Naive thymus-derived CD8-positive, alpha-beta T cell (primary cell): ENCODE data around the gene LMX1A. TPM values are rescaled to one million over a fixed set of nuclear protein-coding genes. Genes with fewer than 3 reads are reported as not detected.

Source experiments
- ATAC-seq, 2 donors: fragments of 150-1000 bp; cut with Tn5 transposase in 1 of 2; sonication (Bioruptor Pico), chemical (Tn5 transposase) in 1 of 2; 1 replicate in 1 of 2; 2 replicates in 1 of 2; pipeline ENCODE4 v1.10.0; 2021; ENCODE audit warnings: mild to moderate bottlenecking in 2 of 2, moderate library complexity in 2 of 2
- POLR2A ChIA-PET: fragments of 350-600 bp; sonication (Branson Sonifier 250); formaldehyde crosslinking; loops from one replicate; lab custom pipeline; 2021; ENCODE audit warnings: antibody characterized with exemption; lab: Charles Lee
- DNase-seq, 10 donors: peaks; one replicate each; pipeline versions ENCODE4 v3.0.0 to v3.0.0-alpha.2; 2020 to 2022
- H3K27ac Mint-ChIP-seq, 10 donors: one replicate each; pipeline ENCODE4 v1.8.0; 2020 to 2022; ENCODE audit warnings: mild to moderate bottlenecking in 10 of 10, mixed read lengths in 10 of 10, moderate library complexity in 4 of 10, inconsistent platforms in 1 of 10
- H3K27me3 Mint-ChIP-seq, 5 donors: one replicate each; pipeline ENCODE4 v1.8.0; 2021 to 2022; ENCODE audit warnings: mixed read lengths in 5 of 5
- H3K36me3 Mint-ChIP-seq, 3 donors: one replicate each; pipeline ENCODE4 v1.8.0; 2020 to 2022; ENCODE audit warnings: mixed read lengths in 3 of 3, mild to moderate bottlenecking in 2 of 3, inconsistent platforms in 1 of 3
- H3K4me1 Mint-ChIP-seq, 4 donors: one replicate each; pipeline ENCODE4 v1.8.0; 2021 to 2022; ENCODE audit warnings: mixed read lengths in 4 of 4
- H3K4me3 Mint-ChIP-seq, 10 donors: one replicate each; pipeline ENCODE4 v1.8.0; 2020 to 2022; ENCODE audit warnings: mild to moderate bottlenecking in 10 of 10, mixed read lengths in 10 of 10, moderate library complexity in 6 of 10, inconsistent platforms in 1 of 10
- H3K9me3 Mint-ChIP-seq, 9 donors: one replicate each; pipeline ENCODE4 v1.8.0; 2020 to 2022; ENCODE audit warnings: mixed read lengths in 9 of 9, mild to moderate bottlenecking in 3 of 9, inconsistent platforms in 1 of 9, moderate library complexity in 1 of 9
- polyA plus RNA-seq, 3 donors: library from polyadenylated mRNA; unstranded; fragments of 300-500 nt; fragmentation: Illumina TruSeq; gene quantifications; one replicate each; pipeline ENCODE4 v1.2.3, GENCODE V29; 2021
- total RNA-seq, 8 experiments: library from RNA in 2 of 8; stranded (reverse) in 2 of 8; gene quantifications; one replicate each; pipeline ENCODE4 v1.2.3 and lab custom pipeline; 2021 to 2026

Gene LMX1A
- total and polyA plus RNA-seq, 5 experiments from 2014 or later = not detected

GRCh38 chr1:165239873-165240272, 116.6 kb downstream of the LMX1A start:
- H3K27ac Mint-ChIP-seq = no peak overlapping the region
- peaks cover 26 to 65% (median 29%) of the 10 kb centered on the region in 5 donors for H3K27me3 Mint-ChIP-seq
- H3K4me3 Mint-ChIP-seq = no peak overlapping the region
- POLR2A ChIA-PET = no interaction called here
- H3K9me3 Mint-ChIP-seq = peaks cover 0 to 2% (median 0%) of the 10 kb centered on the region in 9 donors
- peaks cover 0 to 8% (median 5%) of the 10 kb centered on the region in 4 donors for H3K4me1 Mint-ChIP-seq
- ATAC-seq (no peak), DNase-seq (no peak)
- peaks cover 0 to 2% (median 0%) of the 10 kb centered on the region in 3 donors for H3K36me3 Mint-ChIP-seq

GRCh38 chr1:165235777-165236291, 120.7 kb downstream of the LMX1A start:
- H3K36me3 Mint-ChIP-seq = peaks cover 0 to 2% (median 0%) of the 10 kb centered on the region in 3 donors
- H3K27me3 Mint-ChIP-seq = peaks cover 44 to 84% (median 51%) of the 10 kb centered on the region in 5 donors
- peaks cover 0 to 9% (median 8%) of the 10 kb centered on the region in 4 donors for H3K4me1 Mint-ChIP-seq
- POLR2A ChIA-PET = no interaction called here
- DNase-seq (no peak), ATAC-seq (no peak)
- H3K27ac Mint-ChIP-seq = no peak overlapping the region
- peak overlapping the region in 1 of 10 donors; percentile 44 for H3K4me3 Mint-ChIP-seq
- peaks cover 0 to 2% (median 0%) of the 10 kb centered on the region in 9 donors for H3K9me3 Mint-ChIP-seq

- peak overlapping the region in 2 of 10 donors; percentile 12 to 39 for H3K4me3 Mint-ChIP-seq
Measured at GRCh38 chr1:165235155-165235776, 121.2 kb downstream of the LMX1A start.

GRCh38 chr1:165234149-165234548, 122.4 kb downstream of the LMX1A start:
- POLR2A ChIA-PET = no interaction called here
- Mint-ChIP-seq H3K9me3 (peaks cover 0 to 2% (median 0%) of the 10 kb centered on the region in 9 donors), H3K4me3 (no peak overlapping the region), H3K4me1 (peaks cover 0 to 9% (median 8%) of the 10 kb centered on the region in 4 donors), H3K27ac (no peak overlapping the region), H3K36me3 (peaks cover 0 to 2% (median 0%) of the 10 kb centered on the region in 3 donors), H3K27me3 (peaks cover 41 to 74% (median 49%) of the 10 kb centered on the region in 5 donors)
- DNase-seq = no peak
- ATAC-seq = no peak

More at GRCh38 chr1:165235155-165235776, 121.2 kb downstream of the LMX1A start:
- DNase-seq (no peak), ATAC-seq (no peak)
- Mint-ChIP-seq H3K36me3 (peaks cover 0 to 2% (median 0%) of the 10 kb centered on the region in 3 donors), H3K9me3 (peaks cover 0 to 2% (median 0%) of the 10 kb centered on the region in 9 donors), H3K4me1 (peaks cover 0 to 9% (median 8%) of the 10 kb centered on the region in 4 donors), H3K27ac (no peak overlapping the region), H3K27me3 (peaks cover 41 to 79% (median 50%) of the 10 kb centered on the region in 5 donors)
- POLR2A ChIA-PET = no interaction called here

DNA sequence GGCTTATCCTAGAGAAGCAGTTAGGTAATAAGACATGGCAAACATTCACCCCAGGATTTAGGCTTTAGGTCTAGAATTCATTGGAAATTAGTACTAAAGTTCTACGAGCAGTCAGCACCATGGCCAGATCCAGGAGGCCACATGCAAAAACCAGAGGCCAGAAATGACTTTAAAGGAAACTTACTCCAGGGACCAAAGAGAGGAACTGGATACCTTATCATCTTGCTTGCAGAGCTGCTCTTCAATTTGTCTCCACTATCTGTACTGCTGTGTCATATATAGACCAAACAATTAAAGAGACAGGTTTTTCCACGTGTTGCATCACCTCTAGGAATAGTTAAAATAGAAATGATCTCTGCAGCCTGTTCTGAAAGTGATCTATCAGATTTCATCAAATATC, 127.8 kb downstream of the LMX1A start:
- Mint-ChIP-seq H3K4me1 (no peaks in the 10 kb centered on the region), H3K4me3 (no peak overlapping the region), H3K36me3 (no peaks in the 10 kb centered on the region), H3K9me3 (peaks cover 0 to 4% (median 0%) of the 10 kb centered on the region in 9 donors), H3K27ac (no peak overlapping the region), H3K27me3 (peaks cover 13 to 30% (median 17%) of the 10 kb centered on the region in 5 donors)
- POLR2A ChIA-PET = no interaction called here
- no peak for DNase-seq
- no peak for ATAC-seq

DNA sequence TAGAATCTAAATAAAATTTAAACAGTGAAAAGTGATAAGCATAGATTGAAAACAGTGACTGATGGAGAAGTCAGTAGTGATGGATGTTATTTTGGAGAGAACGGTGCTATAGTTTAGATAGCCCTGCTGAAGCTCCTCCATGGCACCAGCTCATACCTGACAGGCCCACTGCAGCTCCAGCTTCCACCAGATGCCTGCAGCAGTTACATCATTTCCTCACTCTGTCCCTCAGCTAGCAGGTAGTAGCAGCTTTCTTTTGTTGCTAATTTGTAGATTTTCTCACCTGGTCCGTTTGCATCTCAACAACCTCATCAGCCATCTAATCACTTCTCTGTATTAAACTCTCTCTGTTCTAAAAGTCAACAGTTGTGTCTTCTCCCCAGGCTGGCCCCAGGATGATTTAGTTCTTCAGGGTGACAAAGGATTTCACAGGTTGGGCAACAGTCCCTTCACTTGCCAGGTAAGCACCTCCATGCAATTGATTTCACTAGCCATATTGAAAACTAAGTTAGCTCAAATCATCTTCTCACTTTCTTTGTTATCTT, 128.3 kb downstream of the LMX1A start:
- no peaks in the 10 kb centered on the region for H3K36me3 Mint-ChIP-seq
- ATAC-seq (no peak), DNase-seq (no peak)
- H3K27me3 Mint-ChIP-seq = peaks cover 9 to 25% (median 12%) of the 10 kb centered on the region in 5 donors
- no peak overlapping the region for H3K27ac Mint-ChIP-seq
- H3K9me3 Mint-ChIP-seq = peaks cover 0 to 4% (median 0%) of the 10 kb centered on the region in 9 donors
- no peaks in the 10 kb centered on the region for H3K4me1 Mint-ChIP-seq
- no peak overlapping the region for H3K4me3 Mint-ChIP-seq
- POLR2A ChIA-PET = no interaction called here

DNA sequence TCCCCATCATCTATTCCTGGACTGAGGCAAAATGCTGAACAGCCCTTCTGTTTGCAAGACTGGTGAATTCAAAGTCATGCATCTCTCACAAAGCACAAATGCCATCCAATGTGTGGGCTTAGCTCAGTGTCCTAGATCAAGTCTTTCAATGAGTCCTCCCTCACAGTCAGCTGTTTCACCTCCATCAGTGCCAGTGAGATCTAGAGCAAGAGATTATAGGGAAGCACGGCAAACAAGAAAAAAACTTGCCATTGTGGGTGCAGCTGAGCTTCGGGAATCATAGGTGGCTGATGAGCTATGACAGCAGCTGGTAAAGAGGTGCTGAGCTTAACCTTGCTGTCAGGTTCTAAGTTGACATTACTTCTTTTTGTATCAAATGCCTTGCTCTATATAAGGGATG, 130.2 kb downstream of the LMX1A start:
- DNase-seq (no peak), ATAC-seq (no peak)
- Mint-ChIP-seq H3K9me3 (peaks cover 0 to 4% (median 0%) of the 10 kb centered on the region in 9 donors), H3K4me3 (no peak overlapping the region), H3K27me3 (peaks cover 2 to 21% (median 7%) of the 10 kb centered on the region in 5 donors), H3K4me1 (no peaks in the 10 kb centered on the region), H3K36me3 (no peaks in the 10 kb centered on the region), H3K27ac (no peak overlapping the region)
- POLR2A ChIA-PET = no interaction called here

- H3K4me3 Mint-ChIP-seq = no peak overlapping the region
- POLR2A ChIA-PET = no interaction called here
- DNase-seq (no peak), ATAC-seq (no peak)
- no peak overlapping the region for H3K27ac Mint-ChIP-seq
- peaks cover 2 to 21% (median 7%) of the 10 kb centered on the region in 5 donors for H3K27me3 Mint-ChIP-seq
- H3K36me3 Mint-ChIP-seq = no peaks in the 10 kb centered on the region
- H3K9me3 Mint-ChIP-seq = peaks cover 0 to 4% (median 0%) of the 10 kb centered on the region in 9 donors
- H3K4me1 Mint-ChIP-seq = no peaks in the 10 kb centered on the region
Measured at GRCh38 chr1:165225650-165226049, 130.9 kb downstream of the LMX1A start.

GRCh38 chr1:165225062-165225461, 131.5 kb downstream of the LMX1A start:
- no peak overlapping the region for H3K4me3 Mint-ChIP-seq
- peaks cover 0 to 4% (median 0%) of the 10 kb centered on the region in 9 donors for H3K9me3 Mint-ChIP-seq
- H3K36me3 Mint-ChIP-seq = no peaks in the 10 kb centered on the region
- peaks cover 4 to 22% (median 10%) of the 10 kb centered on the region in 5 donors for H3K27me3 Mint-ChIP-seq
- H3K27ac Mint-ChIP-seq = no peak overlapping the region
- no peaks in the 10 kb centered on the region for H3K4me1 Mint-ChIP-seq
- POLR2A ChIA-PET = no interaction called here
- ATAC-seq = no peak
- no peak for DNase-seq

DNA sequence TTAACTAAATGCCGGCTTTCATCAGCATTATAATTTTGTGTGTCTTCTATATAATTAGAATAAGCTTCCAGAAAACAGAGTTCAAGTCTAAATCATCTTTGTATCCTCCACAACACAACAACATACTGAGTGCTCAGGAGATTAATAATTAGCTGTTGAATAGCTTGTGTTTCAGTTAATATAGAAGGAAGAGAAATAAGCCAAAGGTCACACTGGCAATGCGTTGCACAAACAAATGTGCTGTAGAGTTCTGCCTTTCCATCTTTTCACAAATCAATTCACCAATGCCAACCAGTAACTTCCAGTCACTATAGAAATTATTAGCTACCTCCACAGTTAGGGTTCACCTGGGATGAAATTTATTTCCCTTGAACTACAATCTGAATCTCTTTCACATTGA, 132.0 kb downstream of the LMX1A start:
- H3K9me3 Mint-ChIP-seq = peaks cover 0 to 4% (median 0%) of the 10 kb centered on the region in 9 donors
- no peak overlapping the region for H3K27ac Mint-ChIP-seq
- ATAC-seq (no peak), DNase-seq (no peak)
- H3K4me1 Mint-ChIP-seq = no peaks in the 10 kb centered on the region
- no peak overlapping the region for H3K4me3 Mint-ChIP-seq
- H3K27me3 Mint-ChIP-seq = peaks cover 5 to 28% (median 13%) of the 10 kb centered on the region in 5 donors
- POLR2A ChIA-PET = no interaction called here
- H3K36me3 Mint-ChIP-seq = no peaks in the 10 kb centered on the region

- Mint-ChIP-seq H3K27me3 (peaks cover 6 to 44% (median 23%) of the 10 kb centered on the region in 5 donors), H3K4me3 (no peak overlapping the region), H3K27ac (no peak overlapping the region), H3K9me3 (peaks cover 0 to 3% (median 0%) of the 10 kb centered on the region in 9 donors), H3K4me1 (no peaks in the 10 kb centered on the region), H3K36me3 (no peaks in the 10 kb centered on the region)
- ATAC-seq (no peak), DNase-seq (no peak)
- POLR2A ChIA-PET = no interaction called here
Measured at GRCh38 chr1:165222580-165222979, 133.9 kb downstream of the LMX1A start.

DNA sequence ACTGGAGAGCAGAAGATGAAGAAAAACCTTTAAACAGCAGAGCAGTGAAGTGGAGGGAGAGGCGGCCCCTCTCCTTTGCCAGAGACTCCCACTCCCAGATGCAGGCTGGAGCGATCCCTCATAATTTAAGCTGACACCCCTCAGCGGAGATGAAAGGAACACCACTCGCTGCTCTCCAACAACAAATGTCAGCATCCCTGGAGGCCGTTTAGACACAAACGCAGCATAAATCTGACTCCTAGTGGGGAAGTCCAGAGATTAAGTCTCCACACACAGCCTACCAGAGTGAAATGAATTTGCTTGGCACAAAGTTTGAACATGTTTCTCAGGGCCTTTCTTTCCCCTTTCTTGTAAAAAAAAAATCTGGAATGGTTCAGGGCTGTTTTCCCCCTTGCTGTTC, 137.8 kb downstream of the LMX1A start:
- DNase-seq (no peak), ATAC-seq (no peak)
- no peaks in the 10 kb centered on the region for H3K36me3 Mint-ChIP-seq
- peaks cover 0 to 3% (median 0%) of the 10 kb centered on the region in 9 donors for H3K9me3 Mint-ChIP-seq
- H3K27ac Mint-ChIP-seq = no peak overlapping the region
- peaks cover 4 to 49% (median 20%) of the 10 kb centered on the region in 5 donors for H3K27me3 Mint-ChIP-seq
- no peaks in the 10 kb centered on the region for H3K4me1 Mint-ChIP-seq
- no peak overlapping the region for H3K4me3 Mint-ChIP-seq
- POLR2A ChIA-PET = no interaction called here

GRCh38 chr1:165217958-165218357, 138.6 kb downstream of the LMX1A start:
- H3K4me3 Mint-ChIP-seq = no peak overlapping the region
- H3K9me3 Mint-ChIP-seq = peaks cover 0 to 3% (median 0%) of the 10 kb centered on the region in 9 donors
- ATAC-seq (no peak), DNase-seq (no peak)
- H3K27me3 Mint-ChIP-seq = peaks cover 4 to 51% (median 20%) of the 10 kb centered on the region in 5 donors
- H3K4me1 Mint-ChIP-seq = no peaks in the 10 kb centered on the region
- POLR2A ChIA-PET = no interaction called here
- no peak overlapping the region for H3K27ac Mint-ChIP-seq
- H3K36me3 Mint-ChIP-seq = no peaks in the 10 kb centered on the region
